Measurements from ENCODE around the gene ADD3.
"Not testable (repeated sequence)": the region's sequence is repeated elsewhere in the genome, so short reads cannot be mapped to it uniquely, and the experiment has no call there.

Gene ADD3

DNA sequence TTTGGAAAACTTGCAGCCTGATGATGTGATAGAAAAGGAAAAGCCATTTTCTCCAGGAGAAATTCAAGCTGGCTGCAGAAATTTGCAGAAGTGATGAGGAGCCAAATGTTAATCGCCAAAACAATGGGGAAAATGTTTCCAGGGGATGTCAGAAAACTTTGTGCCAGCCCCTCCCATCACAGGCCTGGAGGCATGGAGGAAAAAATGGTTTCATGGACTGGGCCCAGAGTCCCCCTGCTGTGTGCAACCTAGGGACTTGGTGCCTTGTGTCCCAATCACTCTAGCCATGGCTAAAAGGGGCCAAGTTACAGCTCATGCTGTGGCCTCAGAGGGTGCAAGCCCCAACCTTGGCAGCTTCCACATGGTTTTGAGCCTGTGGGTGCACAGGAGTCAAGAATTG lies 41.0 kb downstream of the ADD3 start:
- TF ChIP-seq, protein P1, sequence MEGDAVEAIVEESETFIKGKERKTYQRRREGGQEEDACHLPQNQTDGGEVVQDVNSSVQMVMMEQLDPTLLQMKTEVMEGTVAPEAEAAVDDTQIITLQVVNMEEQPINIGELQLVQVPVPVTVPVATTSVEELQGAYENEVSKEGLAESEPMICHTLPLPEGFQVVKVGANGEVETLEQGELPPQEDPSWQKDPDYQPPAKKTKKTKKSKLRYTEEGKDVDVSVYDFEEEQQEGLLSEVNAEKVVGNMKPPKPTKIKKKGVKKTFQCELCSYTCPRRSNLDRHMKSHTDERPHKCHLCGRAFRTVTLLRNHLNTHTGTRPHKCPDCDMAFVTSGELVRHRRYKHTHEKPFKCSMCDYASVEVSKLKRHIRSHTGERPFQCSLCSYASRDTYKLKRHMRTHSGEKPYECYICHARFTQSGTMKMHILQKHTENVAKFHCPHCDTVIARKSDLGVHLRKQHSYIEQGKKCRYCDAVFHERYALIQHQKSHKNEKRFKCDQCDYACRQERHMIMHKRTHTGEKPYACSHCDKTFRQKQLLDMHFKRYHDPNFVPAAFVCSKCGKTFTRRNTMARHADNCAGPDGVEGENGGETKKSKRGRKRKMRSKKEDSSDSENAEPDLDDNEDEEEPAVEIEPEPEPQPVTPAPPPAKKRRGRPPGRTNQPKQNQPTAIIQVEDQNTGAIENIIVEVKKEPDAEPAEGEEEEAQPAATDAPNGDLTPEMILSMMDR (IDR thresholded peaks at IDR 0.05; ENCODE audit: insufficient read depth, low read length, poor library complexity, severe bottlenecking) = no peak
- no peaks in the 10 kb centered on the region for H3K36me3 ChIP-seq (ENCODE audit: control insufficient read depth, insufficient read depth, low read length)
- H3K4me3 ChIP-seq (replicated peaks; ENCODE audit: low read depth, low read length) = no peak overlapping the region
- H3K27me3 ChIP-seq (replicated peaks; ENCODE audit: control insufficient read depth, insufficient read depth, low read length) = no peaks in the 10 kb centered on the region
- DNase-seq (ENCODE audit: extremely low read depth, insufficient read length) = no peak

DNA sequence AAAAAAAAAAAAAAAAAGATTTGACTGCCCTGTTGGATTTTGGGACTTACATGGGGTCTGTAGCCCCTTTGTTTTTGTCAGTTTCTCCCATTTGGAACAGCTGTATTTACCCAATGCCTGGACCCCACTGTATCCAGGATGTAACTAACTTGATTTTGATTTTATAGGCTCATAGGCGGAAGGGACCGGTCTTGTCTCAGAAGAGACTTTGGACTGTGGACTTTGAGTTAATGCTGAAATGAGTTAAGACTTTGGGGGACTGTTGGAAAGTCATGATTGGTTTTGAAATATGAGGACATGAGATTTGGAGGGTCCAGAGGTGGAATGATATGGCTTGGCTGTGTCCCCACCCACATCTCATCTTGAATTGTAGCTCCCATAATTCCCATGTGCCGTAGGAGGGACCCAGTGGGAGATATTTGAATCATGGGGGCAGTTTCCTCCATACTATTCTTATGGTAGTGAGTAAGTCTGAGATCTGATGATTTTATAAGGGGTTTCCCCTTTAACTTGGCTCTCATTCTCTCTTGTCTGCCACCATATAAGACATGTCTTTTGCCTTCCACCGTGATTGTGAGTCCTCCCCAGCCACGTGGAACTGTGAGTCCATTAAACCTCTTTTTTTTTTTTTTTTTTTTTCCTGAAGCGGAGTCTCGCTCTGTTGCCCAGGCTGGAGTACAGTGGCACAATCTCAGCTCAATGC lies 42.3 kb downstream of the ADD3 start:
- not testable (repeated sequence) for H3K4me3 ChIP-seq (replicated peaks; ENCODE audit: low read depth, low read length); DNase-seq (ENCODE audit: extremely low read depth, insufficient read length); H3K36me3 ChIP-seq (ENCODE audit: control insufficient read depth, insufficient read depth, low read length); H3K27me3 ChIP-seq (replicated peaks; ENCODE audit: control insufficient read depth, insufficient read depth, low read length)

DNA sequence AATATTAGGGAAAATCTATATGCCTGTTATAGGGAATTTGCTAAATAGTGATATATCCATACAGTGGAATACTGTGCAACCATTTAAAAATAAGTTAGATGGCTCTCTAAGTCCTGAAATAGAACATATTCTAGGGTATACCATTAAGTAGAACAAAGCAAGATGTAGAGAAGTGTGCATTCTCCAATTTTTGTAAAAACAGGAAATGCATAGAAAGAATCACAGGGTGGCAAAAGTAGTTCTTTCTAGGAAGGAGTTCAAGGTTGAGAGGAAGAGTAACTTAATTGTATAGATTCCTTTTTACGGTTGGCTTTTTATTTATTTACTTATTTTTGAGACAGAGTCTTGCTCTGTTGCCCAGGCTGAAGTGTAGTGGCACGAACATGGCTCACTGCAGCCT lies 43.7 kb downstream of the ADD3 start:
- Histone ChIP-seq H3K36me3 (ENCODE audit: control insufficient read depth, insufficient read depth, low read length) (no peaks in the 10 kb centered on the region), H3K4me3 (replicated peaks; ENCODE audit: low read depth, low read length) (no peak overlapping the region), H3K27me3 (replicated peaks; ENCODE audit: control insufficient read depth, insufficient read depth, low read length) (no peaks in the 10 kb centered on the region)
- TF ChIP-seq, protein P1 (IDR thresholded peaks at IDR 0.05; ENCODE audit: insufficient read depth, low read length, poor library complexity, severe bottlenecking) = no peak
- DNase-seq (ENCODE audit: extremely low read depth, insufficient read length) = no peak

DNA sequence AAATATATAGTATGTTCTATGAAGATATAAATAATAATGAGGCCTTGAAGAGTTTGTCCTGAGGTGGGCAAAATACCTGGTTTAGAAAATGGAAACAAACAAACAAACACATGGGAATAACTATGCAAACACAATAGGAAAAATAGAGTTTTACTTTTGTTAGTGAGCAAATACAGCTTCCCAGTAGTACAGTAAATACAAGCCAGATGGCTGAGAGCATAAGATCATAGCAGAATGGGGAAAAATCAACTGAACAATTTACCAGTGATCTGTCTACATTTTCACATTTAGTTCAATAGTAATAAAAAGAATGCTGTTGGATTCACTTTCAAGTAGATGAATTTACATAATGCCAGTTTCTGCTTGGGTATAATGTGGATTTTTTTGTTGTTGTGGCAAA lies 45.1 kb downstream of the ADD3 start:
- H3K36me3 ChIP-seq (ENCODE audit: control insufficient read depth, insufficient read depth, low read length) = no peaks in the 10 kb centered on the region
- TF ChIP-seq, protein P1 (IDR thresholded peaks at IDR 0.05; ENCODE audit: insufficient read depth, low read length, poor library complexity, severe bottlenecking) = no peak
- H3K4me3 ChIP-seq (replicated peaks; ENCODE audit: low read depth, low read length) = no peak overlapping the region
- no peak for DNase-seq (ENCODE audit: extremely low read depth, insufficient read length)
- H3K27me3 ChIP-seq (replicated peaks; ENCODE audit: control insufficient read depth, insufficient read depth, low read length) = no peaks in the 10 kb centered on the region

DNA sequence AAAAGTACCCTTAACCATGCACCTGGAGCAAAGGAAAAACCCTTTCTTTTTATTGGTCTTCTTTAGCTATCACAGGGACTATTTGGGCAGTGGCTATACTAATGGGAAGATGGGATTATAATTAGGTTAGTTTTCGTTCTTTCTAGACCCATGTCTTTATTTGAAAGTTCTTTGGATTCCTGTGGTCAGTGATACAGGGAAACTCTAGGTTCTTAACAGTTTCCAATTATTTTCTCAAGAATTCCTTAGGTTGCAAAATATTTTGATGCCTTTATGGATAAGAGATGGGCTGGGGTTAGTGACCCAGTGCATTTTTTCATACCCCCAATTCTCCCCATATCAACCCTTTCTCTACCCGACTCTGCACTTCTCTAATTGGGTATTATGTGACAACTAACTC lies 49.0 kb downstream of the ADD3 start:
- TF ChIP-seq, protein P1 (IDR thresholded peaks at IDR 0.05; ENCODE audit: insufficient read depth, low read length, poor library complexity, severe bottlenecking) = no peak
- no peaks in the 10 kb centered on the region for H3K27me3 ChIP-seq (replicated peaks; ENCODE audit: control insufficient read depth, insufficient read depth, low read length)

DNA sequence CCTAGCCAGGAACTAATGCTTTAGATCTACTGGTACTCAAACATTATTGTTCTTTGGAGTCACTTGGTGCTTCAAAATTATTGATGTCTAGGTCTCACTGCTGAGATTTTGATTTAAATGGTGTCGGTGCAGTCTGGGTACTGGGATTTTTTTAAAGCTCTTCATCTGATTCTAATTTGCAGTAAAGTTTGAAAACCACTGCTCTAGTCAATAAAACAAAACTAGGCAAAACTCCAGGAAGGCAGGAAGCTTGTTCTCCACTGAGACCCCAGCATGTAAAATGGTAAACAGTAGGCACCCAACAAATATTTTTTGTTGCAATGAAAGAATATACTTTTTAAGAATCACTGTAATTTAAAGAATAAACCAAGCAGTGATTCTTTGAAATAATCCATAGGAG lies 49.7 kb downstream of the ADD3 start:
- Histone ChIP-seq H3K4me3 (replicated peaks; ENCODE audit: low read depth, low read length) (no peak overlapping the region), H3K36me3 (ENCODE audit: control insufficient read depth, insufficient read depth, low read length) (no peaks in the 10 kb centered on the region), H3K27me3 (replicated peaks; ENCODE audit: control insufficient read depth, insufficient read depth, low read length) (no peaks in the 10 kb centered on the region)
- TF ChIP-seq, protein P1 (IDR thresholded peaks at IDR 0.05; ENCODE audit: insufficient read depth, low read length, poor library complexity, severe bottlenecking) = no peak
- DNase-seq (ENCODE audit: extremely low read depth, insufficient read length) = no peak

More for the DNA sequence above, 49.0 kb downstream of the ADD3 start:
- Histone ChIP-seq H3K4me3 (replicated peaks; ENCODE audit: low read depth, low read length) (no peak overlapping the region), H3K36me3 (ENCODE audit: control insufficient read depth, insufficient read depth, low read length) (no peaks in the 10 kb centered on the region)
- DNase-seq (ENCODE audit: extremely low read depth, insufficient read length) = no peak

Measured in GM06990 (cell line).